Immature natural killer cell (primary cell): ENCODE results near the gene SFT2D1. TPM values are rescaled to one million over a fixed set of nuclear protein-coding genes. Genes with fewer than 3 reads are reported as not detected.
"Not testable (repeated sequence)": the region's sequence is repeated elsewhere in the genome, so short reads cannot be mapped to it uniquely, and the experiment has no call there.

Source experiments
- DNase-seq, 3 donors: peaks; one replicate each; pipeline ENCODE4 v3.0.0; 2022; ENCODE audit warnings: mixed read lengths in 1 of 3
- H3K27ac Mint-ChIP-seq, 6 donors: one replicate each; pipeline ENCODE4 v1.8.0; 2020; ENCODE audit warnings: mixed read lengths in 6 of 6, mild to moderate bottlenecking in 5 of 6, inconsistent platforms in 4 of 6, moderate library complexity in 3 of 6
- H3K27me3 Mint-ChIP-seq, 3 donors: one replicate each; pipeline ENCODE4 v1.8.0; 2020 to 2021; ENCODE audit warnings: low read depth in 3 of 3, mild to moderate bottlenecking in 3 of 3, mixed read lengths in 3 of 3, moderate library complexity in 3 of 3, inconsistent platforms in 1 of 3
- H3K36me3 Mint-ChIP-seq, 3 donors: one replicate each; pipeline ENCODE4 v1.8.0; 2020; ENCODE audit warnings: mixed read lengths in 3 of 3, inconsistent platforms in 2 of 3, mild to moderate bottlenecking in 2 of 3
- H3K4me1 Mint-ChIP-seq, 2 donors: one replicate each; pipeline ENCODE4 v1.8.0; 2020; ENCODE audit warnings: inconsistent platforms in 2 of 2, mild to moderate bottlenecking in 2 of 2, mixed read lengths in 2 of 2, moderate library complexity in 1 of 2
- H3K4me3 Mint-ChIP-seq, 5 donors: one replicate each; pipeline ENCODE4 v1.8.0; 2020; ENCODE audit warnings: mild to moderate bottlenecking in 5 of 5, mixed read lengths in 5 of 5, inconsistent platforms in 3 of 5, moderate library complexity in 3 of 5
- H3K9me3 Mint-ChIP-seq, 6 donors: one replicate each; pipeline ENCODE4 v1.8.0; 2020; ENCODE audit warnings: mild to moderate bottlenecking in 6 of 6, mixed read lengths in 6 of 6, inconsistent platforms in 4 of 6, moderate library complexity in 3 of 6
- polyA plus RNA-seq, 3 donors: library from polyadenylated mRNA; unstranded; fragments of 300-500 nt; fragmentation: Illumina TruSeq; gene quantifications; one replicate each; pipeline ENCODE4 v1.2.3, GENCODE V29; 2021

The SFT2D1 gene
- polyA plus RNA-seq = 100 to 1,000 TPM in 1 of 3 donors, 10 to 100 TPM in 2; 92.7 to 144 (median 94.2) TPM

GRCh38 chr6:166342349-166343149 is at the start of gene SFT2D1:
Gene SFT2D1, minus strand, starts transcription at chr6:166342545. Its CDS starts 64 bp downstream, at chr6:166342481.
- Mint-ChIP-seq H3K27ac (peak within 1 kb of the TSS; percentile 89 to 98 (median 96)), H3K9me3 (peaks cover 0 to 4% (median 0%) of the 10 kb centered on the region in 6 donors), H3K27me3 (peaks cover 10 to 19% (median 11%) of the 10 kb centered on the region in 3 donors), H3K4me3 (peak within 1 kb of the TSS; percentile 89 to 94 (median 91)), H3K36me3 (peaks cover under 1 to 9% (median 4%) of the 10 kb centered on the region in 3 donors), H3K4me1 (peaks cover 12 to 15% of the 10 kb centered on the region in 2 donors)
- peak; percentile 92 to 94 (median 92) for DNase-seq

GRCh38 chr6:166389119-166389518 is 46.8 kb upstream of the SFT2D1 start:
- no peak for DNase-seq
- H3K27me3 Mint-ChIP-seq = peaks cover 2% of the 10 kb centered on the region in 3 donors
- no peaks in the 10 kb centered on the region for H3K36me3 Mint-ChIP-seq
- H3K9me3 Mint-ChIP-seq = no peaks in the 10 kb centered on the region
- H3K4me1 Mint-ChIP-seq = peaks cover 0 to 2% of the 10 kb centered on the region in 2 donors
- H3K4me3 Mint-ChIP-seq = no peak overlapping the region
- H3K27ac Mint-ChIP-seq = no peak overlapping the region

DNA sequence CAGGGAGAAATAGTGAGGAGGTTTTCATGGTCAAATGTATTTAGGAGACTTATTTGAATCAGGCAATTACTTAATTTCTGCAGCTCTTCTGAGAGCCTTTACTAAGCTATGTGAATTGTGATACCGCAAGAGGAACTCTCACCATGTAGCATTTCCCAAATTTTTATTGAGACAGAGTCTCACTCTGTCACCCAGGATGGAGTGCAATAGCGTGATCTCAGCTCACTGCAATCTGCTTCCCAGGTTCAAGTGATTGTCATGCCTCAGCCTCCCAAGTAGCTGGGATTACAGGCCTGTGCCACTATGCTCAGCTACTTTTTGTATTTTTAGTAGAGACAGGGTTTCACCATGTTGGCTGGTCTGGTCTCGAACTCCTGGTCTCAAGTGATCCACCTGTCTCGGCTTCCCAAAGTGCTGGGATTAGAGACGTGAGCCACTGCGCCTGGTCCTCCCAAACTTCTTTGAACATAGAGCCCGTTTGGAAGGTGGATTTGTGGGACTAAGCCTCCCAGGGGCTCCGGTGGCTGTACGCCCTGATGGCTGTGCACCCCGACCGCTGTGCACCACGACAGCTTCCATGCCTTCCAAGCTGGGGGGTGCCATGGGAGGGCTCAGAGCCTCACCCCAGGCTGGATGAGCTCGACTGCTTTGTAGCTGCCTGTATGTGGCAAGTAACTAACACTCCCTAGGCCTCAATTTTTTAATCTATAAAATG is 46.1 kb upstream of the SFT2D1 start:
- Mint-ChIP-seq H3K9me3 (no peaks in the 10 kb centered on the region), H3K36me3 (no peaks in the 10 kb centered on the region), H3K4me3 (no peak overlapping the region), H3K4me1 (peaks cover 5 to 7% of the 10 kb centered on the region in 2 donors), H3K27me3 (peaks cover 2 to 8% (median 5%) of the 10 kb centered on the region in 3 donors), H3K27ac (no peak overlapping the region)
- no peak for DNase-seq

DNA sequence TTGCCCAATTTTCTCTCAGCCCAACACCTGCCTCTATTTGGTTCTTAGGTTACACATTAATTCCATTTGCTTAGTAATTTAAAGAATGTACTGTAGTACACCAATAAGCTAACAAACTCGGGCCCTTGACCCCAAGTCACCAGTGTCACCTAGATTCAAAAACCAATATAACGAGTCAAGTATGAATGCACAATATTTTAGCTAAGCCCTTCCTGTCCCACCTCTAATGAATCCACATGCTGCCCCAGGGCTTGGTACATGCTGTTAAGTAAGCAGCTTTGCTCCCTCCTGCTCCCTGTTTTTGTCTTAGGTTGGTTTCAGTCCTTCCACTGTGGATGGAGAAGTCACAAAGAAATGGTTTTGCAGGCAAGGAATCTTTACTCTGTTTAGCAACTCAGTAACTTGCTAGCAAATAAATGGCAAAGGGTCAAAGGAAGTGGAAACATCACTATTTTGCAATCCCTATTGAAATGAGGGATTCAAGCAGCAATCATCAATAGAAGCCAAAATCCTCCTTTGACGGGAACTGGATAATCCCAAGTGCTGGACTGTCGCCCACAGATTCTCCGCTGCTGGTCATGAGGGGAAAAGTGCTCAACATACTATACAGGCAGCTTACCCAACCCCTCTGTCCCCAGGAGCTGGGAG is 45.4 kb upstream of the SFT2D1 start:
- Mint-ChIP-seq H3K9me3 (no peaks in the 10 kb centered on the region), H3K4me1 (peaks cover 5 to 8% of the 10 kb centered on the region in 2 donors), H3K36me3 (no peaks in the 10 kb centered on the region), H3K27me3 (peaks cover 2 to 8% (median 5%) of the 10 kb centered on the region in 3 donors), H3K4me3 (no peak overlapping the region), H3K27ac (no peak overlapping the region)
- DNase-seq = no peak

GRCh38 chr6:166387098-166387497 is 44.8 kb upstream of the SFT2D1 start:
- DNase-seq, H3K4me3 Mint-ChIP-seq, H3K27ac Mint-ChIP-seq, H3K27me3 Mint-ChIP-seq, H3K36me3 Mint-ChIP-seq, H3K9me3 Mint-ChIP-seq, H3K4me1 Mint-ChIP-seq: not testable (repeated sequence)

GRCh38 chr6:166386111-166386510 is 43.8 kb upstream of the SFT2D1 start:
- no peaks in the 10 kb centered on the region for H3K9me3 Mint-ChIP-seq
- no peaks in the 10 kb centered on the region for H3K36me3 Mint-ChIP-seq
- no peak overlapping the region for H3K27ac Mint-ChIP-seq
- no peak for DNase-seq
- no peak overlapping the region for H3K4me3 Mint-ChIP-seq
- peaks cover 13% of the 10 kb centered on the region in 2 donors for H3K4me1 Mint-ChIP-seq
- peaks cover 2 to 14% (median 5%) of the 10 kb centered on the region in 3 donors for H3K27me3 Mint-ChIP-seq

- Mint-ChIP-seq H3K27me3 (peaks cover 2 to 15% (median 3%) of the 10 kb centered on the region in 3 donors), H3K27ac (peak overlapping the region; percentile 68 to 93 (median 87)), H3K4me1 (peaks cover 14 to 16% of the 10 kb centered on the region in 2 donors), H3K4me3 (peak overlapping the region; percentile 83 to 94 (median 92))
- H3K36me3 Mint-ChIP-seq, H3K9me3 Mint-ChIP-seq: not testable (repeated sequence)
- DNase-seq = peak in 1 of 3 donors; percentile 39
These were observed 41.5 kb upstream of the SFT2D1 start for GRCh38 chr6:166383802-166384363.

DNA sequence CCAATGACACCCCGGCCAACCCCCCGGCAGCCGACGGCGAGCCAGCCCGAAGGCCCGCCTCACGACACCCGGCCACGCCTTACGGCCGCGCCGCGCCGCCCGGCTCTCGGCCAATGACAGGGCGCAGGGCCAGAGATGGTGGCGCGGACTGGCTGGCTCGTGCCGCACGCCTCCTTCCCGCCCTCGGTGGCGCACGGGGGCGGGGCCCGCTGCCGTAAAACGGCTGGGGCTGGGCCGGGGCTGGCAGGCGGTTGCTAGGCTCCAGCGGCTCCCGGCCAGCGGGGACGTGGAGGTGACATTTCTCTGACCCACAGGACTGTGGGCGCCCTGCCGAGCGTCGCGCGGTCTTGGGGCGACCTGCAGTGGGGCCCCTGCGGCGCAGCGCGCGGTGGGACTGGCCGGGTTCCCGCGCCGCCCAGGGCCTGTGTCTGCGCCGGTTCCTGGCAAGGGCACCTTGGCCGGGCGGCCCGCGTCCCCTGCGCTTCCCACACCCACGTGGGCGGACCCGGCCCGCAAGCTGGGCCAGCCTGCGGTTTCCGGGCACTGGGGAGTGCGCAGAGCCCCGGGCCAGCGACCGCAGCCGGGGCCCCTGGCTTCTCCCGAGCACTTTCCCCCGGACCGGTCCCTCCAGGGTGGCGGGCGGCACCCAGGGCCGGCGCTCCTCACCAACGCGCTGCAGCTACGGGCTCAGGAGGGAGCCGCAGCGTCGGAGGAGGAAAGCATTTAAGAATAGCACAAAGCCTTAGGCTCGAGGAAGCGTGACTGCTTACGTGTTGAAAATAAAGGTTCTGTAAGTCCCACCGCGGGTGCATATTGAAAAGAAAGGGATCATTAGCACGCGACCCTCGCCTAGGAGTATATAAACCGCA is 40.8 kb upstream of the SFT2D1 start, which contains the start of gene MPC1:
Gene MPC1 (minus strand): TSS at position 8 of the 869 bp plus-strand sequence. CDS start 64 bp downstream, outside the sequence.
- Mint-ChIP-seq H3K36me3 (peaks cover 0 to 3% (median 0%) of the 10 kb centered on the region in 3 donors), H3K27ac (peak within 1 kb of the TSS; percentile 76 to 93 (median 92)), H3K9me3 (no peaks in the 10 kb centered on the region), H3K4me1 (peaks cover 14 to 16% of the 10 kb centered on the region in 2 donors), H3K27me3 (peaks cover 2 to 15% (median 3%) of the 10 kb centered on the region in 3 donors), H3K4me3 (peak within 1 kb of the TSS; percentile 92 to 96 (median 94))
- peak; percentile 94 to 96 (median 95) for DNase-seq

GRCh38 chr6:166382500-166382932 is 40.2 kb upstream of the SFT2D1 start:
- Mint-ChIP-seq H3K36me3 (peaks cover 0 to 4% (median 0%) of the 10 kb centered on the region in 3 donors), H3K4me3 (peak overlapping the region; percentile 91 to 96 (median 93)), H3K27me3 (peaks cover 2 to 15% (median 3%) of the 10 kb centered on the region in 3 donors), H3K9me3 (no peaks in the 10 kb centered on the region), H3K4me1 (peaks cover 14 to 16% of the 10 kb centered on the region in 2 donors), H3K27ac (peak overlapping the region in 5 of 6 donors; percentile 43 to 93 (median 84))
- no peak for DNase-seq

GRCh38 chr6:166381733-166382499 is 39.6 kb upstream of the SFT2D1 start:
- Mint-ChIP-seq H3K4me1 (peaks cover 14 to 16% of the 10 kb centered on the region in 2 donors), H3K27me3 (peaks cover 2 to 15% (median 3%) of the 10 kb centered on the region in 3 donors), H3K4me3 (peak overlapping the region; percentile 91 to 96 (median 93)), H3K9me3 (no peaks in the 10 kb centered on the region), H3K36me3 (peaks cover 0 to 4% (median 0%) of the 10 kb centered on the region in 3 donors), H3K27ac (peak overlapping the region; percentile 76 to 93 (median 88))
- peak; percentile 54 to 63 (median 54) for DNase-seq

DNA sequence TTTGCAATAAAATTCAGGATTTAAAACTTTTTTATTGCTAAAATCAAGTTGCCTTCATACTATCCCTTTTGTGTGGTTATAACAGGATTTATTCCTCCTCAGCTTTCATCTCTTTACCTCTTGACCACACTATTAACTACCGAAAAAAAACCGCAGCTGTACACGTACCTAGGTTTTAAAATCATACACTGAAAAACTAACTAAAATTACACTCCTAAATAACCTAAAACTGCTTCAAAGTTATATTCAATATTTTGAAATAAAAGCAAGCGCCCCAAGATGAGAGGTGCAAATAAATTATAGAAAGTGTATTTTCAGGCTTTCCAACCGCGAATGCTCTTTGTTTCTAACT is 39.0 kb upstream of the SFT2D1 start:
- H3K36me3 Mint-ChIP-seq = peaks cover 0 to 4% (median 0%) of the 10 kb centered on the region in 3 donors
- peak overlapping the region; percentile 91 to 96 (median 93) for H3K4me3 Mint-ChIP-seq
- DNase-seq = no peak
- H3K4me1 Mint-ChIP-seq = peaks cover 14 to 16% of the 10 kb centered on the region in 2 donors
- H3K27me3 Mint-ChIP-seq = peaks cover 2 to 15% (median 3%) of the 10 kb centered on the region in 3 donors
- H3K27ac Mint-ChIP-seq = peak overlapping the region; percentile 76 to 93 (median 88)
- no peaks in the 10 kb centered on the region for H3K9me3 Mint-ChIP-seq

- no peaks in the 10 kb centered on the region for H3K9me3 Mint-ChIP-seq
- no peak overlapping the region for H3K4me3 Mint-ChIP-seq
- H3K4me1 Mint-ChIP-seq = peaks cover 14 to 16% of the 10 kb centered on the region in 2 donors
- peaks cover 2 to 15% (median 3%) of the 10 kb centered on the region in 3 donors for H3K27me3 Mint-ChIP-seq
- H3K36me3 Mint-ChIP-seq = peaks cover 2 to 5% (median 4%) of the 10 kb centered on the region in 3 donors
- DNase-seq = no peak
- H3K27ac Mint-ChIP-seq = no peak overlapping the region
These were observed 37.5 kb upstream of the SFT2D1 start for GRCh38 chr6:166379800-166380199.
